Stimulated activated CD4-positive, alpha-beta T cell treated with anti-CD3 and anti-CD28 coated beads, Interleukin-1b, Interleukin-23, amount 100 ng/mL, for 4 hours (primary cell): Measurements from ENCODE around the gene TMEM62.
"Not testable (repeated sequence)": the region's sequence is repeated elsewhere in the genome, so short reads cannot be mapped to it uniquely, and the experiment has no call there.

Source experiments
- DNase-seq, 2 donors: peaks; one replicate each; pipeline ENCODE4 v3.0.0-alpha.2; 2020; ENCODE audit warnings: low read depth in 2 of 2

Gene TMEM62

GRCh38 chr15:43209059-43209824 is 75.9 kb downstream of the TMEM62 start:
- no peak for DNase-seq

GRCh38 chr15:43210172-43210745 is 76.9 kb downstream of the TMEM62 start:
- DNase-seq, result no peak

- no peak for DNase-seq
Observed at GRCh38 chr15:43210807-43211206, 77.4 kb downstream of the TMEM62 start.

- DNase-seq, result no peak
Observed at GRCh38 chr15:43211224-43211735, 77.9 kb downstream of the TMEM62 start.

GRCh38 chr15:43212299-43212698 is 78.9 kb downstream of the TMEM62 start:
- DNase-seq, result no peak

GRCh38 chr15:43212951-43213350 is 79.6 kb downstream of the TMEM62 start:
- DNase-seq, result no peak

- no peak for DNase-seq
Observed at GRCh38 chr15:43213466-43213865, 80.1 kb downstream of the TMEM62 start.

- DNase-seq, result no peak
Observed at GRCh38 chr15:43214169-43214568, 80.8 kb downstream of the TMEM62 start.

GRCh38 chr15:43214592-43215295 is 81.4 kb downstream of the TMEM62 start:
- no peak for DNase-seq

- no peak for DNase-seq
Observed at GRCh38 chr15:43215961-43216360, 82.6 kb downstream of the TMEM62 start.

- DNase-seq, result no peak
Observed at GRCh38 chr15:43218908-43219706, 85.7 kb downstream of the TMEM62 start.

GRCh38 chr15:43219929-43220928 is 86.8 kb downstream of the TMEM62 start:
- DNase-seq, result no peak

- no peak for DNase-seq
Observed at GRCh38 chr15:43220991-43221403, 87.6 kb downstream of the TMEM62 start, which contains the start of gene EPB42. Gene EPB42, minus strand, starts transcription at chr15:43221018. Its CDS starts 193 bp downstream, at chr15:43220825.

- no peak for DNase-seq
Observed at GRCh38 chr15:43221422-43221821, 88.0 kb downstream of the TMEM62 start.

- DNase-seq, result peak in 1 of 2 donors; percentile 24
Observed at GRCh38 chr15:43225201-43225949, 92.0 kb downstream of the TMEM62 start.

GRCh38 chr15:43225950-43226255 is 92.5 kb downstream of the TMEM62 start:
- DNase-seq, result not testable (repeated sequence)

- DNase-seq, result no peak
Observed at GRCh38 chr15:43226436-43227305, 93.3 kb downstream of the TMEM62 start.

- no peak for DNase-seq
Observed at GRCh38 chr15:43229977-43230376, 96.6 kb downstream of the TMEM62 start.

- DNase-seq, result no peak
Observed at GRCh38 chr15:43230640-43231115, 97.3 kb downstream of the TMEM62 start.
